DMS114 treated with DMSO at 0.1 percent for 48 hours (cell line): Measurements from ENCODE around the gene TLK2.
"Not testable (repeated sequence)": the region's sequence is repeated elsewhere in the genome, so short reads cannot be mapped to it uniquely, and the experiment has no call there.

Source experiments
- DNase-seq: peaks from one replicate; lab custom pipeline; 2025; ENCODE audit not compliant: unreplicated experiment; lab: John Stamatoyannopoulos, UW

Gene TLK2

GRCh38 chr17:62557532-62557931, 78.9 kb downstream of the TLK2 start:
- not testable (repeated sequence) for DNase-seq

GRCh38 chr17:62558941-62559340, 80.3 kb downstream of the TLK2 start:
- DNase-seq, result not testable (repeated sequence)

- not testable (repeated sequence) for DNase-seq
Measured at GRCh38 chr17:62560971-62561370, 82.3 kb downstream of the TLK2 start.

GRCh38 chr17:62562656-62563055, 84.0 kb downstream of the TLK2 start:
- no peak for DNase-seq

GRCh38 chr17:62565817-62566216, 87.2 kb downstream of the TLK2 start:
- no peak for DNase-seq

GRCh38 chr17:62566996-62567578, 88.5 kb downstream of the TLK2 start:
- DNase-seq, result no peak

GRCh38 chr17:62572488-62572887, 93.9 kb downstream of the TLK2 start:
- DNase-seq, result no peak

- no peak for DNase-seq
Measured at GRCh38 chr17:62572888-62573401, 94.3 kb downstream of the TLK2 start.

- DNase-seq, result no peak
Measured at GRCh38 chr17:62573480-62574117, 95.0 kb downstream of the TLK2 start.

- no peak for DNase-seq
Measured at GRCh38 chr17:62576382-62576781, 97.8 kb downstream of the TLK2 start.

GRCh38 chr17:62578757-62579487, 100.3 kb downstream of the TLK2 start:
- DNase-seq, result no peak

GRCh38 chr17:62580947-62581346, 102.3 kb downstream of the TLK2 start:
- no peak for DNase-seq

GRCh38 chr17:62581764-62582163, 103.1 kb downstream of the TLK2 start:
- no peak for DNase-seq

- DNase-seq, result no peak
Measured at GRCh38 chr17:62587554-62587953, 108.9 kb downstream of the TLK2 start.

- no peak for DNase-seq
Measured at GRCh38 chr17:62588109-62588508, 109.5 kb downstream of the TLK2 start.

GRCh38 chr17:62591333-62591732, 112.7 kb downstream of the TLK2 start:
- no peak for DNase-seq

- DNase-seq, result not testable (repeated sequence)
Measured at GRCh38 chr17:62591822-62592221, 113.2 kb downstream of the TLK2 start.

GRCh38 chr17:62592341-62593099, 113.9 kb downstream of the TLK2 start:
- DNase-seq, result no peak

GRCh38 chr17:62595484-62595883, 116.9 kb downstream of the TLK2 start:
- no peak for DNase-seq

- no peak for DNase-seq
Measured at GRCh38 chr17:62596662-62597061, 118.0 kb downstream of the TLK2 start.

- DNase-seq, result no peak
Measured at GRCh38 chr17:62597150-62597549, 118.5 kb downstream of the TLK2 start.
